GM18502 (cell line): ENCODE results near the gene TRPV6.

Source experiments
- ATAC-seq: cut with Tn5 transposase; IDR thresholded peaks from one replicate; pipeline ENCODE4 v1.9.1; 2021; ENCODE audit warnings: mild to moderate bottlenecking; ENCODE audit not compliant: unreplicated experiment, poor library complexity

TRPV6 gene

GRCh38 chr7:142871260-142872105 lies 14.1 kb downstream of the TRPV6 start:
- ATAC-seq, result no peak

- no peak for ATAC-seq
These were observed 14.8 kb downstream of the TRPV6 start for GRCh38 chr7:142870566-142871259.

- no peak for ATAC-seq
These were observed 15.4 kb downstream of the TRPV6 start for GRCh38 chr7:142870147-142870559.

DNA sequence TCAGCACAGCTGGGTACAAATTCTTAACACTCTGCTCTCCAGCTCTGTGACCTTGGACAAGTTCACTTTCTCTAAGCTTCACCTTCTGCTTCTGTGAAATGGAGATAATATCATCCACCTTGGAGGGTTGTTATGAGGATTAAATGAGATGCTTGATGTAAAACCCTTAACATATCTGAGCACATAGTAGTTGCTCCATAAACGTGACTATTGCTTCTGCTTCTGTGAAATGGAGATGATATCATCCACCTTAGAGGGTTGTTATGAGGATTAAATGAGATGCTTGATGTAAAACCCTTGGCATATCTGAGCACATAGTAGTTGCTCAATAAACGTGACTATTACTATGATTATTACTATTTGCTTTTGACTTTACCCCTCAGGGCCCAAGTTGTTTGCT lies 16.1 kb downstream of the TRPV6 start:
- no peak for ATAC-seq

DNA sequence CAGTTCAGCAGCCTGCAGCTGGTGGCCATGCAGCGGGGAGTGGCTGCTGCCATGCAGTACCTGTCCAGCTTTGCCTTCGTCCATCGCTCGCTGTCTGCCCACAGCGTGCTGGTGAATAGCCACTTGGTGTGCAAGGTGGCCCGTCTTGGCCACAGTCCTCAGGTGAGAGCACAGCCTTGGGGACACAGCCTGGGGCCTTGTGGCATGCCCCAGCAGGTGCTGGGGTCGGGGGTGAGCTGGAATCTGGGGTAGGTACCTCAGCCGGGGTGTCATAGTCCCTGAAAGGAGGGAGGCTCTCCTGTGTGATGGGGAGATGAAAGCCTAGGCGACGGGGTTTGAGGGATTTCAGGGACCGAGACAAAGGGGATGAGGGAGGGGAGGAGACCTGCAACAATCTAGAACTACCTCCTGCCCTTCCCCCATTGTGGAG lies 16.5 kb downstream of the TRPV6 start:
- no peak for ATAC-seq

DNA sequence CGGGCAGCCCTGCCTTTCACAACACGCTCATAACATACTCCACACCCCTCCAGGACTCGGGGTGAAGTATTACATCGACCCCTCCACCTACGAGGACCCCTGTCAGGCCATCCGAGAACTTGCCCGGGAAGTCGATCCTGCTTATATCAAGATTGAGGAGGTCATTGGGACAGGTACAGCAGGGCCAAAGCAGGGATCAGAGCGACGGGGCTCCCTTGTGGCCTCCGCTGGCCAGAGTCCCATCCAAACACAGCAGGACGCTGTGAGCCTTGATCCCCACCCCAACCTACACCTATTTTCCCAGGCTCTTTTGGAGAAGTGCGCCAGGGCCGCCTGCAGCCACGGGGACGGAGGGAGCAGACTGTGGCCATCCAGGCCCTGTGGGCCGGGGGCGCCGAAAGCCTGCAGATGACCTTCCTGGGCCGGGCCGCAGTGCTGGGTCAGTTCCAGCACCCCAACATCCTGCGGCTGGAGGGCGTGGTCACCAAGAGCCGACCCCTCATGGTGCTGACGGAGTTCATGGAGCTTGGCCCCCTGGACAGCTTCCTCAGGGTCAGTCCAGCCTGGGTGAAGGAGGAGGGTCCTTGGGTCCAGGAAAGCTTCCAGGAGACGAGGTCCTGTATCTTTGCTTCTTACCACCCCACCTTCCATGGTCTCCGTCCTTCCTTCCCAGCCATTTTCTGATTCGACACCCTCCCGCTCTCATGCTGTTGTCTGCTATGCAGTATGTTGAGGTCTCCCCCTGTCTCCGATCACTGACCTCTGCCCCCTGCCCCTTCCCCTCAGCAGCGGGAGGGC lies 17.2 kb downstream of the TRPV6 start:
- ATAC-seq, result no peak

DNA sequence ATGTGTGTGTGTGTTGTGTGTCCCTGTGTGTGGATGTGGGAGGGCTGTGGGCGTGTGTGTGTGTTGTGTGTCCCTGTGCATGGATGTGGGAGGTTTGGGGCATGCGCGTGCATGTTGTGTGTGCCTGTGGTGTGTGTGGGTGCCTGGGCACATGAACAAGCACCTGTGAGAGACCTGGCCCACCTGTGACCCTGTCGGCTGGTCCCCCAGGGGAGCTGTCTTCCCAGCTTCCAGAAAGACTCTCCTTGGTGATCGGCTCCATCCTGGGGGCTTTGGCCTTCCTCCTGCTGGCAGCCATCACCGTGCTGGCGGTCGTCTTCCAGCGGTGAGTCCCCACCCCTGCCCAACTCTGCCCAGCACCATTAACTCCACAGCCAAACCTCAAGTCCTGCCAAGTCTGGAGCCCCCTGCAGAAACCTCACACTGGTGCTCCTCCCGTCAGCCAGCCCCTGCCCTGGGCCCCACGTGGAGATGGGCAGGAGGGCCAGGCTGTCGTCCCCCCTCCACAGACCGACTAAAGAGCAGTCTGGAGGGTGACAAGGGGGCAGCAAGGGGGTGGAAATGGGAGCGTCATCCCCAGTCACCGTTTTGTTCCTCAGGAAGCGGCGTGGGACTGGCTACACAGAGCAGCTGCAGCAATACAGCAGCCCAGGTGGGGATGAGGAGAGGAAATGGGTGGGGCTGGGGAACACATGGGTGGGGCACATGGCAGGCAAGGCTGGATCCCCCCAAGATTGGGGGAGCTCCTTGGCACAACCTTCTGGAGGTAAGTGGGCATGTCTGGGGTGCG lies 18.0 kb downstream of the TRPV6 start:
- no peak for ATAC-seq

DNA sequence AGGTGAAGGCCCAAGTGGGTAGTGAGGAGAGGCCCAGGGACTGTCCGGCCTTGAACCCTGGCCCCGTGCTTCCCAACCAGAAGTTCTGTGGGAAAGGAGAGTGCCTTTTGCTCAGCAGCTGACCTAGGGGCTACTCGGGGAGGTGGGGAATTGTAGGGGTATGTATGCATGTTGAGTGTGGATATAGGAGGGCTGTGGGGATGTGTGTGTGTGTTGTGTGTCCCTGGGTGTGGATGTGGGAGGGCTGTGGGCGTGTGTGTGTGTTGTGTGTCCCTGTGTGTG lies 18.5 kb downstream of the TRPV6 start:
- ATAC-seq, result no peak

DNA sequence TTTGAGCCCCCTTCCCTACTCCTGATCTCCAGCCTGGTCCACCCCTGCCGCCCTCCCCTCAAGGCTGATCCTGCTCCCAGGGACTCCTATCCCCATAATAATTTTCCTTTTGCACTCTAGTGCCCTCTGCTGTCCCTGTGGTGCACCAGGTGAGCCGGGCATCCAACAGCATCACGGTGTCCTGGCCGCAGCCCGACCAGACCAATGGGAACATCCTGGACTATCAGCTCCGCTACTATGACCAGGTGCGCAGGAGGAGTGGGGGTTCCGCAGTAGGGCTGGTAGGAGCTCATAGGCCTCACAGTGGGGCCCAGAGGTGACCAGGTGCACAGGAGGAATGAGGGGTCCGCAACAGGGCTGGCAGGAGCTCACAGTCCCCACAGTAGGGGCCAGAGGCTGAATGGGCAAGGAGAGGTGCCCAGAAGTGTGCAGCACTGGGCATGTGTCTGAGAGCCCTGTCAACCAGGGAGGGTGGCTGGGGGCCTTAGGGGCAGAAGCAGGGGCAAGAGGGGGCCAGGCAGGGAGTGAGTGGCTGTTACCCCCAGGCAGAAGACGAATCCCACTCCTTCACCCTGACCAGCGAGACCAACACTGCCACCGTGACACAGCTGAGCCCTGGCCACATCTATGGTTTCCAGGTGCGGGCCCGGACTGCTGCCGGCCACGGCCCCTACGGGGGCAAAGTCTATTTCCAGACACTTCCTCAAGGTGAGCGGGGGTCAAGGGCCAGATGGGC lies 19.0 kb downstream of the TRPV6 start:
- ATAC-seq, result no peak

DNA sequence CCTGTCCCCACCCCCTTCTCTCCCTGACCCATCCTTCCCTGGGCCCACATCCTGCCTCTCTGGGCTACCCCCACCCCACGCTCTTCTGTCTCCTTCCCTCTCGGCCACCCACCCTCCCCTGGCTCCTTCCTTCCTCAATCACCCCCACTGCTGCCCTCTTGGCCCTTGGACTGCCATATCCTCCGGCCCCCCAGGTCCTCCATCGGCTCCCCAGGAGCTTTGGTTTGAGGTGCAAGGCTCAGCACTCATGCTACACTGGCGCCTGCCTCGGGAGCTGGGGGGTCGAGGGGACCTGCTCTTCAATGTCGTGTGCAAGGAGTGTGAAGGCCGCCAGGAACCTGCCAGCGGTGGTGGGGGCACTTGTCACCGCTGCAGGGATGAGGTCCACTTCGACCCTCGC lies 19.8 kb downstream of the TRPV6 start:
- no peak for ATAC-seq

- no peak for ATAC-seq
These were observed 20.4 kb downstream of the TRPV6 start for GRCh38 chr7:142864980-142865747.

DNA sequence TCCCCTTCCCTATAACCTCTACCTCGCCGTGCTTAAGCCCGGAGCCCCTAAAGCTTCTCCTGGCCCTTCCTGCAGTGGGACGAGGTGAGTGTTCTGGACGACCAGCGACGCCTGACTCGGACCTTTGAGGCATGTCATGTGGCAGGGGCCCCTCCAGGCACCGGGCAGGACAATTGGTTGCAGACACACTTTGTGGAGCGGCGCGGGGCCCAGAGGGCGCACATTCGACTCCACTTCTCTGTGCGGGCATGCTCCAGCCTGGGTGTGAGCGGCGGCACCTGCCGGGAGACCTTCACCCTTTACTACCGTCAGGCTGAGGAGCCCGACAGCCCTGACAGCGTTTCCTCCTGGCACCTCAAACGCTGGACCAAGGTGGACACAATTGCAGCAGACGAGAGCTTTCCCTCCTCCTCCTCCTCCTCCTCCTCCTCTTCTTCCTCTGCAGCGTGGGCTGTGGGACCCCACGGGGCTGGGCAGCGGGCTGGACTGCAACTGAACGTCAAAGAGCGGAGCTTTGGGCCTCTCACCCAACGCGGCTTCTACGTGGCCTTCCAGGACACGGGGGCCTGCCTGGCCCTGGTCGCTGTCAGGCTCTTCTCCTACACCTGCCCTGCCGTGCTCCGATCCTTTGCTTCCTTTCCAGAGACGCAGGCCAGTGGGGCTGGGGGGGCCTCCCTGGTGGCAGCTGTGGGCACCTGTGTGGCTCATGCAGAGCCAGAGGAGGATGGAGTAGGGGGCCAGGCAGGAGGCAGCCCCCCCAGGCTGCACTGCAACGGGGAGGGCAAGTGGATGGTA lies 21.5 kb downstream of the TRPV6 start:
- ATAC-seq, result no peak

GRCh38 chr7:142862786-142863400 lies 22.7 kb downstream of the TRPV6 start:
- no peak for ATAC-seq

DNA sequence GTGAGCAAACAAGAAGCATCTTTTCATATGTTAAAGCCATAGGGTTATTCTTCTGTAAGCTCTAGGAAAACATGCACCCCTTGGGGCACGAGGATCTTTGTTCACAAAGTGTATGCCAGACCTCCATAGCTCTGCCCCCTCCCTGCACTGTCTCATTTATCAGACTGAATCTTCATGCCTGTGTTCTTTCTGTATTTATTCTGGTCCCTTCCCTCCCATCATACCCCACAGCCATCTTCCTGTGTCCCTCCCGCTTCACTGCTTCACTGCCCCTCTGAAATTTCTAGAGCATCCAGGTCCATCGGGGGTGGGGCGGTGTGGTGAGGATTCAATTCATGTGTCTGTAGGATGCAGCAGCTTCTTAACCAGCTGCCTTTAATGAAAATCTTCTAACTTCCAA lies 23.2 kb downstream of the TRPV6 start:
- no peak for ATAC-seq

- no peak for ATAC-seq
These were observed 24.6 kb downstream of the TRPV6 start for GRCh38 chr7:142860968-142861367.

DNA sequence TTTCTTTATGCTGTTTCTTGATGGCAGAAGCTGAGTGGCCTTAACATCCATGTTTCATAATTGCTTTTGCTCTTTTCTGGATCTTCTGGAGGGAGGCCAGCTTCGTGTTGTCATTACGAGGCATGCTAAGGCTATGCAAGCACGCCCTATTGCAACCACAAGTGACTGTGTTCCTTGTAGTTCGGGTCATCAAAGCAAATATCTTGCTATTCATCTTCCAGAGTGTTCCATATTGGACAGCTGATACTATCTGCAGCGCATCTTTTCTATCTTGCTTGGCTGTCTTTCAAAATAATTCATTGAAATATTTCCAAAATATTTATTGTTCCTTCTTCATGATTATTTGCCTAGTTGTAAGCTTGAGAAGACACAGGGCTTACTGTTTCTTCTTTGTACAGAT lies 25.7 kb downstream of the TRPV6 start:
- ATAC-seq, result no peak

- no peak for ATAC-seq
These were observed 26.1 kb downstream of the TRPV6 start for GRCh38 chr7:142859411-142859810.

- no peak for ATAC-seq
These were observed 27.9 kb downstream of the TRPV6 start for GRCh38 chr7:142857625-142858024.
